GM12874 (cell line): Measurements from ENCODE around the gene COL8A1.

Experiments used
- CTCF ChIP-seq: IDR thresholded peaks from 2 replicates; pipeline ENCODE4 v1.5.1; 2011; ENCODE audit warnings: low read depth, mild to moderate bottlenecking, control low read depth, low read length, moderate library complexity; ENCODE audit not compliant: insufficient read depth

The COL8A1 gene

GRCh38 chr3:99781761-99782160, 143.4 kb downstream of the COL8A1 start:
- no peak for TF ChIP-seq CTCF

- no peak for TF ChIP-seq CTCF
These were observed 144.7 kb downstream of the COL8A1 start for GRCh38 chr3:99783011-99783573.

GRCh38 chr3:99789011-99789721, 150.8 kb downstream of the COL8A1 start:
- peak; percentile 60 for TF ChIP-seq CTCF

GRCh38 chr3:99794485-99794884, 156.1 kb downstream of the COL8A1 start:
- no peak for TF ChIP-seq CTCF

- no peak for TF ChIP-seq CTCF
These were observed 157.2 kb downstream of the COL8A1 start for GRCh38 chr3:99795573-99795972.

GRCh38 chr3:99799422-99799821, 161.0 kb downstream of the COL8A1 start:
- no peak for TF ChIP-seq CTCF

- no peak for TF ChIP-seq CTCF
These were observed 164.9 kb downstream of the COL8A1 start for GRCh38 chr3:99803297-99803696.

GRCh38 chr3:99805160-99805559, 166.8 kb downstream of the COL8A1 start:
- TF ChIP-seq CTCF, result no peak
